Calu3 (cell line): ENCODE measurements around the gene ABCF3. TPM values are rescaled to one million over a fixed set of nuclear protein-coding genes. Genes with fewer than 3 reads are reported as not detected.

Experiments used
- BruUV-seq: library from RNA; stranded (reverse); fragments of 400-500 nt; replicated peaks from 2 replicates; lab custom pipeline; 2021; lab: Mats Ljungman, UMichigan
- CTCF ChIA-PET: fragments of 300-600 bp; sonication (Branson Sonifier 250); formaldehyde crosslinking; loops from one replicate; lab custom pipeline; 2022; ENCODE audit warnings: antibody characterized with exemption; lab: Charles Lee
- DNase-seq: peaks from one replicate; pipeline ENCODE4 v3.0.0; 2022
- H3K27ac Mint-ChIP-seq: one replicate; pipeline ENCODE4 v1.8.0; 2022; ENCODE audit warnings: mixed read lengths; ENCODE audit not compliant: unreplicated experiment
- H3K27me3 Mint-ChIP-seq: one replicate; pipeline ENCODE4 v1.8.0; 2022; ENCODE audit warnings: mixed read lengths; ENCODE audit not compliant: unreplicated experiment
- H3K36me3 Mint-ChIP-seq: one replicate; pipeline ENCODE4 v1.8.0; 2022; ENCODE audit warnings: mild to moderate bottlenecking, moderate library complexity, mixed read lengths; ENCODE audit not compliant: insufficient read depth, unreplicated experiment
- H3K4me1 Mint-ChIP-seq: one replicate; pipeline ENCODE4 v1.8.0; 2022; ENCODE audit warnings: mild to moderate bottlenecking, low read depth, mixed read lengths; ENCODE audit not compliant: unreplicated experiment
- H3K4me3 Mint-ChIP-seq: one replicate; pipeline ENCODE4 v1.8.0; 2022; ENCODE audit warnings: mild to moderate bottlenecking, low read depth, moderate library complexity, mixed read lengths; ENCODE audit not compliant: unreplicated experiment
- H3K9me3 Mint-ChIP-seq: one replicate; pipeline ENCODE4 v1.8.0; 2022; ENCODE audit warnings: low read depth, mixed read lengths; ENCODE audit not compliant: unreplicated experiment
- intact Hi-C: fragments of 100-400 bp; cut with micrococcal nuclease; formaldehyde crosslinking; loops from one replicate; pipeline ENCODE4 v1.10.0; 2022; ENCODE audit not compliant: unreplicated experiment
- total RNA-seq: library from RNA; stranded (reverse); gene quantifications from 2 replicates; pipeline ENCODE4 v1.2.3, GENCODE V29; 2022
- TF ChIP-seq, protein P1 (sequence below): fragments of 200-600 bp; IDR thresholded peaks from one replicate; pipeline ENCODE4 v1.8.0; 2022; ENCODE audit warnings: antibody characterized with exemption; ENCODE audit not compliant: unreplicated experiment

Gene ABCF3
- total RNA-seq, 1 experiment from 2014 or later = 116 TPM

DNA sequence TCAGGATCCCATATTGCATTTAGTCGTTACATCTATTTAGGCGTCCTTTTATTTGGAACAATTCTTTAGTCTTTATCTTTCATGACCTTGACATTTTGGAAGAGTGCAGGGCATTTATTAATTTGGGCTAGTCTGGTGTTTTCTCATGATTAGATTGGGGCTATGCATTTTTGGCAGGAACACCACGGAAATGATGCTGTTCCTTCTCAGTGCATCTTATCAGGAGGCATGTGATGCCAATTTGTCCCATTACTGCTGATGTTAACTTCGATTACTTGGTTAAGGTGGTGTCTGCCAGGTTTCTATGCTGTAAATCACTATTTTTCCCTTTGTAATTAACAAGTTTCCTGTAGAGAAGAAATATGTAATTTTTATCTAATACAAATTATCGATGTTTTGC, 25.3 kb downstream of the ABCF3 start:
- CTCF ChIA-PET = no interaction called here
- H3K27ac Mint-ChIP-seq = no peak overlapping the region
- H3K4me3 Mint-ChIP-seq = no peak overlapping the region
- no peaks in the 10 kb centered on the region for H3K36me3 Mint-ChIP-seq
- TF ChIP-seq, protein P1, sequence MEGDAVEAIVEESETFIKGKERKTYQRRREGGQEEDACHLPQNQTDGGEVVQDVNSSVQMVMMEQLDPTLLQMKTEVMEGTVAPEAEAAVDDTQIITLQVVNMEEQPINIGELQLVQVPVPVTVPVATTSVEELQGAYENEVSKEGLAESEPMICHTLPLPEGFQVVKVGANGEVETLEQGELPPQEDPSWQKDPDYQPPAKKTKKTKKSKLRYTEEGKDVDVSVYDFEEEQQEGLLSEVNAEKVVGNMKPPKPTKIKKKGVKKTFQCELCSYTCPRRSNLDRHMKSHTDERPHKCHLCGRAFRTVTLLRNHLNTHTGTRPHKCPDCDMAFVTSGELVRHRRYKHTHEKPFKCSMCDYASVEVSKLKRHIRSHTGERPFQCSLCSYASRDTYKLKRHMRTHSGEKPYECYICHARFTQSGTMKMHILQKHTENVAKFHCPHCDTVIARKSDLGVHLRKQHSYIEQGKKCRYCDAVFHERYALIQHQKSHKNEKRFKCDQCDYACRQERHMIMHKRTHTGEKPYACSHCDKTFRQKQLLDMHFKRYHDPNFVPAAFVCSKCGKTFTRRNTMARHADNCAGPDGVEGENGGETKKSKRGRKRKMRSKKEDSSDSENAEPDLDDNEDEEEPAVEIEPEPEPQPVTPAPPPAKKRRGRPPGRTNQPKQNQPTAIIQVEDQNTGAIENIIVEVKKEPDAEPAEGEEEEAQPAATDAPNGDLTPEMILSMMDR = no peak
- no peaks in the 10 kb centered on the region for H3K4me1 Mint-ChIP-seq
- no peak for DNase-seq
- peaks cover 40% of the 10 kb centered on the region for H3K27me3 Mint-ChIP-seq
- intact Hi-C loops = no loop called here
- BruUV-seq = no TSS peak
- H3K9me3 Mint-ChIP-seq = no peaks in the 10 kb centered on the region

GRCh38 chr3:184211718-184212117, 25.7 kb downstream of the ABCF3 start:
- DNase-seq = no peak
- Mint-ChIP-seq H3K4me1 (no peaks in the 10 kb centered on the region), H3K4me3 (no peak overlapping the region), H3K27ac (no peak overlapping the region), H3K9me3 (no peaks in the 10 kb centered on the region), H3K27me3 (peaks cover 36% of the 10 kb centered on the region), H3K36me3 (no peaks in the 10 kb centered on the region)
- CTCF ChIA-PET = no interaction called here
- TF ChIP-seq, protein P1 = no peak
- no TSS peak for BruUV-seq
- intact Hi-C loops = no loop called here

DNA sequence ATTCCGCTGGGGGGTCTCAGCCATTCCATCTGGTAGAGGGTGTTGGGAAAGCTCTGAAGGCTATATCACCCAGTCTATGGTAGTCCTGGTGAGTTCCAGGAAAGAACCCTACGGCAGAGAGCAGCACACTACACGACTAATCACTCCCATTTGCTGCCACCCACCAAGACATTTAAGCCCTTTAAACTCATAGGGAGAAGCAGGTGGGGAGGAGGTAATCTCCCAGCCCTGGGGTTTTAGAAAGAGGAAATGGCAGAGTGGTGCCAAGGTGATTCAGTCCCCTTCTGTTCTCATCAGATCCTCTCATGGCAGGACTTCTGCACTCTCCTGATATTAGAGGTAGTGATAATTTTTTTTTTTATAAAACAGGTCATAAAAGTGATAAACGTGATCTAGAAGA, 32.8 kb downstream of the ABCF3 start:
- Mint-ChIP-seq H3K27me3 (peaks cover 28% of the 10 kb centered on the region), H3K9me3 (no peaks in the 10 kb centered on the region), H3K4me3 (no peak overlapping the region), H3K4me1 (no peaks in the 10 kb centered on the region), H3K36me3 (no peaks in the 10 kb centered on the region), H3K27ac (no peak overlapping the region)
- intact Hi-C loops = no loop called here
- BruUV-seq = no TSS peak
- CTCF ChIA-PET = interaction anchor here (0.6 to 0.7 kb wide), 2 partner anchors 8 to 1008 kb away, joined by 3 to 4 read pairs; no protein-coding TSS in a partner anchor
- TF ChIP-seq, protein P1 = no peak
- DNase-seq = no peak

DNA sequence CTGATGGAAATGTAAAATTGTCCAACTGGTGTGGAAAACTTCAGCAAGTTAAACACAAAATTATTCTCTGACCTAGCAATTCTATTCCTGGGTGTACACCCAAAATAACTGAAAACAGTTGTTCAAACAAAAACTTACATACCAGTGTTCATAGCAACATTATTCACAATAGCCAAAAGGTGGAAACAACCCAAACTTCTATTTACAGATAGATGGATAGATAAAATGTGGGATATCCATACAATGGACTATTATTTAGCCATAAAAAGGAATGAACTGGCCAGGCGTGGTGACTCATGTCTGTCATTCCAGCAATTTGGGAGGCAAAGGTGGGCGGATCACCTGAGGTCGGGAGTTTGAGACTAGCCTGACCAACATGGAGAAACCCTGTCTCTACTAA, 36.5 kb downstream of the ABCF3 start:
- intact Hi-C loops = no loop called here
- no peaks in the 10 kb centered on the region for H3K4me1 Mint-ChIP-seq
- DNase-seq = peak; percentile 45
- no TSS peak for BruUV-seq
- no peaks in the 10 kb centered on the region for H3K9me3 Mint-ChIP-seq
- no peak overlapping the region for H3K4me3 Mint-ChIP-seq
- H3K36me3 Mint-ChIP-seq = no peaks in the 10 kb centered on the region
- peaks cover 65% of the 10 kb centered on the region for H3K27me3 Mint-ChIP-seq
- CTCF ChIA-PET = no interaction called here
- no peak overlapping the region for H3K27ac Mint-ChIP-seq
- TF ChIP-seq, protein P1 = no peak
